ENCODE data around the gene NOL3. TPM values are rescaled to one million over a fixed set of nuclear protein-coding genes. Genes with fewer than 3 reads are reported as not detected.

NOL3 gene
- total and polyA plus RNA-seq, 2 of the 4 experiments (the other 2 are of a cell fraction): 6.1 to 17.2 TPM

DNA sequence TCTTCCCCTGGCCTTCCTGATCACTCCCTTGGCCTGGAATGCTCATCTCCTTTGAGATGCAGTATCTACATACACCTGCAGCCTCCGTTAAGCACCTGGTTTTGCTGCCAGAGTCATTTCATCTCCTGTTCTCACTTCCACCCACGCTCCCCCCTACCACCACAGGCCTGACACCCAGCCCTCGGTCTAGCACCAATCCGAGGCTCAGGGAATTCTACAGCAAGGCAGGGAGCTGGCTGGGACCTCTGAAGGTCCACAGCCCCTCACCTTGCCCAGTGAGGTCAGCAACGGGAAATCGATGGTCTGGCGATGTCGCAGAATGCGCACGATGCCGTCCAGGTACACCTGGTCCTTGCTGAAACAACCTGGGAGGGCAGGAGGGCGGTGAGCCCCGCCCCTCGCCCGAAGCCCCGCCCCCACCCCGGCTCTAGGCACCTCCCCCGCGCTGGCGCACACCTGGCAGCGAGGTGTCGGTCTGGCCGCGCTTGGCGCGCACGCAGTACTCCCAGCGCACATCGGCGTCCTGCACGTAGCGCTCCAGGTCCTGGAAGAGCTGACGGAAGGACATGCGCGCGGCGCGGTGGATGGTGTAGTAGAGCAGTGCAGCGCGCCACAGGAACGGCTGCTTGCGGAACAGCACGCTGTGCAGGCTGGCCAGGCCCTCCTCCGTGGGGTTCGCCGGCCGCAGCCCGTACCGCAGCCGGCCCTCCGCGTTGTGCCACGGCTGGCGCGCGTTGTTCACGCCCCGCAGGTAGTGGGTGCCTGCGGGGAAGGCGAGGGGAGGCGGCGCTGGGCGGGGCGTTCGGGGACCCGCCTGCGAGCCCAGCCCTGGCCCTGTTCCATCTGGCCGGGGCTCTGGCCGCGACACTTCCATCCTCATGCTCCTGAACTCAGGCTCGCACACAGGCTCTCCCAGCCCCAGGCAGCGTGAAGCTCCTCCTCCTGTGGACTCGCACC is 7.7 kb downstream of the NOL3 start:
- Histone ChIP-seq H3K4me2 (ENCODE audit: low read depth, low read length) (peak overlapping the region; percentile 90), H4K91ac (ENCODE audit: insufficient read depth, low read depth, low read length) (no peak overlapping the region), H2BK120ac (ENCODE audit: low read depth, low read length) (no peak overlapping the region), H3K4me1 (ENCODE audit: control insufficient read depth, insufficient read depth, low read length) (peaks cover 22% of the 10 kb centered on the region), H3K23ac (ENCODE audit: low read depth, low read length) (no peak overlapping the region), H3K27me3 (ENCODE audit: control insufficient read depth, insufficient read depth, low read length) (no peaks in the 10 kb centered on the region), H3K14ac (replicated peaks; ENCODE audit: low read depth, low read length) (no peak overlapping the region), H2AFZ (replicated peaks; ENCODE audit: low read length, poor library complexity) (peak overlapping the region; percentile 84), H2BK15ac (ENCODE audit: low read depth, low read length) (no peak overlapping the region), H3K9ac (ENCODE audit: low read depth, low read length) (no peak overlapping the region), H2BK5ac (ENCODE audit: low read depth, low read length, poor library complexity, severe bottlenecking) (no peak overlapping the region), H3K56ac (ENCODE audit: extremely low read depth, insufficient read depth, low read length) (no peak overlapping the region), H3K18ac (ENCODE audit: low read depth, low read length) (no peak overlapping the region), H3K9me3 (ENCODE audit: control insufficient read depth, insufficient read depth, low read length) (no peaks in the 10 kb centered on the region), H2BK20ac (ENCODE audit: low read depth, low read length) (no peak overlapping the region), H3K4ac (ENCODE audit: low read depth, low read length) (no peak overlapping the region), H3K27ac (ENCODE audit: insufficient read depth, low read length) (no peak overlapping the region), H3K9me1 (ENCODE audit: insufficient read depth, low read length) (peaks cover 13% of the 10 kb centered on the region), H4K8ac (ENCODE audit: low read depth in 2 of 2, low read length in 2 of 2) (no peak overlapping the region), H2AK9ac (replicated peaks; ENCODE audit: low read depth, low read length, poor library complexity) (no peak overlapping the region), H3K36me3 (ENCODE audit: control insufficient read depth, insufficient read depth, low read length) (peaks cover 11% of the 10 kb centered on the region; the same call in 1 of the 2 replicates), H4K5ac (ENCODE audit: low read depth, low read length) (no peak overlapping the region), H3K79me1 (ENCODE audit: low read depth in 1 of 2, low read length in 2 of 2) (peaks cover 23 to 54% of the 10 kb centered on the region in 2 experiments), H2AK5ac (ENCODE audit: low read depth, low read length) (no peak overlapping the region), H4K20me1 (ENCODE audit: insufficient read depth, low read length) (peaks cover 34% of the 10 kb centered on the region), H3K4me3 (ENCODE audit: insufficient read depth, low read depth, low read length) (peak overlapping the region; percentile 23; the same call in 1 of the 2 replicates)
- dilution Hi-C loops (cut with HindIII; ENCODE audit: low sequenced_read_pairs, unreplicated experiment) (no loop called here), in situ Hi-C loops (cut with MboI; ENCODE audit: low sequenced_read_pairs) (no loop called here), intact Hi-C loops (cut with micrococcal nuclease) (no loop called here)
- peak; percentile 18 for ATAC-seq (ENCODE audit: low read depth)
- TF ChIP-seq MXI1 (IDR thresholded peaks at IDR 0.05; ENCODE audit: borderline replicate concordance, low read depth, low read length) (0 out of 2 replicates have a peak, but pooled peaks have one; percentile 27), RCOR1 (IDR thresholded peaks at IDR 0.05; ENCODE audit: insufficient replicate concordance, low read length) (no peak)
- ChIA-PET CTCF (no interaction called here), POLR2A (ENCODE audit: unreplicated experiment) (no interaction called here)
- WGBS, 2 experiments (ENCODE audit: extremely low coverage in 2 of 2, insufficient read length in 1 of 2): 8% methylated on average over 36 of the region's 73 CpGs; no CpG with 5 or more reads in 1 of the 2 experiments
- DNase-seq: peak; percentile 40
- no TSS peak for BruUV-seq (replicated peaks)
